Endometrial microvascular endothelial cells (primary cell): ENCODE data around the gene PDLIM7. TPM values are rescaled to one million over a fixed set of nuclear protein-coding genes. Genes with fewer than 3 reads are reported as not detected.

Experiments used
- in situ Hi-C: cut with HindIII; loops from 2 replicates; pipeline ENCODE4 v1.10.0; 2017; ENCODE audit warnings: low sequenced_read_pairs, low pct_unique_long_range_greater_than_20kb; ENCODE audit errors: inconsistent ontology term
- total RNA-seq: library from RNA; depleted of rRNA; stranded (reverse); fragments of >200 nt; gene quantifications from one replicate; pipeline ENCODE4 v1.2.3, GENCODE V29; 2015; ENCODE audit errors: inconsistent ontology term

PDLIM7 gene
- total RNA-seq, 1 donor from 2014 or later: 224 TPM

DNA sequence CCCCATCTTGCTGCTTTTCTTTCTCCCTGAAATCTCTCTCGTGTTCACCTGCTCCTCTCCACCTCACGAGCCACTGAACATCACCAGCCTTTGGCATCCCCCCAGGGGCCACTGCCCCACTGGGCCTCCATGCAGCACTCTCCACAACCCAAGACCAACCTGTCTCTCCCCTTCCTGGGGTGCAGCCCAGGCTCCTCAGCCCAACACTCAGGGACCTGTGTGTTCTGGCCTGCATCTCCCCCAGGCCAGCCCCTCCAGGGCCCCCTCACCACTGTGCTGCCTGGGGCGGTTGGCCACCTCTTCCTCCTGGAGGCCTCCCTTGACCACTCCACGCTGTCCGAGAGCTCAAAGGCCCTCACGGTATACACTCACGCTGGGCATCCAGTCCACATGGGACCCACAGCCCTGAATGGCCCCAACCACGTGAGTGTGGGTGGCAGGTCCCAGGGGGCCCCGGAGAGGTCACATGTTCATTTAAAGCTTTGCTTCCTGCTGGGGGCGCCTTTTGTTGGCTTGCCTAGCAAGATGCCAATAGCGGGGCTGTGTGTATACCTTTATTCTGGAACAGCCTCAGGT is 12.7 kb upstream of the PDLIM7 start:
- in situ Hi-C loops: no loop called here

DNA sequence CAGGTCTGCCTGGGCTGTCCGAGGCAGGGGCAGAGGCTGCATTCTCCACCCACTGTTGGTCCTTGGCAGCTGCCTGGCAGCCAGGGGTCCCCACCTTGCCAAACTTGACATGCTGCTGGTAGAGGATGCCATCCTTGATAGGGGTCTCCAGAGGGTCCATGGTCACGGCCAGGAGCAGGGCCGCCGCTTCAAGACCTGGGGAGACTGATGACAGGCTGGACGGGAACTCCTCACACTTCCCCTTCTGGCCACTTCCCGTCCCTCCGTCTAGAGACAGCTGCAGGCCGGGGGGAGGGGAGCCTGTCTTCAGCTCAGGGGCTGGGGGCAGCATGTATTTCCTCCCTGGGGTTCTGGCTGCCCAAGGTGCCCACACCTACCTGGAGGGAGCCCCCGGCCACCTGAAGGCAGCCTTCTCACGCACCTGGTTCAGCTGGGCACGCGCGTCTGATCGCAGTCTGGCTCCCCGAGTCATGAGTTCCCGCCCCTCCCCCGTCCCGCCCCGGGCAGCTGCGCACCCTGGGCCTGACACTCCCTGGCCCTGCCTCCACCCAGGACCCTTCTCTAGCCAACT is 12.1 kb upstream of the PDLIM7 start, which contains the start of gene DOK3:
Gene DOK3 (minus strand): TSS at position 446 of the 571 bp plus-strand sequence. CDS start 286 bp downstream, at position 160.
- in situ Hi-C loops: no loop called here

DNA sequence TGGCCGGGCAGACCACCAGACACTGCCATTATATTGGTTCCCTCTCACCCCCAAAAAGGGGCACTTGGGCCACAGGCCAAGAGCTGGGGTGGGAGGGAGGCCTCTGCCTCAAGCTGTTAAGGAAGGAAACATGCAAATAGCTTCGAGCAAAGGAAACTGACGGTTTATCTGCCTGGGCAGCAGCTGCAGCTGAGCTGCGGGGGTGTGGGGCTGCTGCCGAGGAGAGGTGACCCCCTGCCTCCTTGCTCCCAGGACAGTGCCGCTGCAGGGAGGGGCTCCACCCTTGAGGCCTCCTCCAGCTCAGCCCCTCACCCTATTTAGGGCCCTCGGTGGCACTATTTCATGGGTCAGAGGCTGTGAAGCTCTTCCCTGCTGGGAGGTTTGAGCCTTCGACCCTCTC is 11.4 kb upstream of the PDLIM7 start:
- in situ Hi-C loops: no loop called here

DNA sequence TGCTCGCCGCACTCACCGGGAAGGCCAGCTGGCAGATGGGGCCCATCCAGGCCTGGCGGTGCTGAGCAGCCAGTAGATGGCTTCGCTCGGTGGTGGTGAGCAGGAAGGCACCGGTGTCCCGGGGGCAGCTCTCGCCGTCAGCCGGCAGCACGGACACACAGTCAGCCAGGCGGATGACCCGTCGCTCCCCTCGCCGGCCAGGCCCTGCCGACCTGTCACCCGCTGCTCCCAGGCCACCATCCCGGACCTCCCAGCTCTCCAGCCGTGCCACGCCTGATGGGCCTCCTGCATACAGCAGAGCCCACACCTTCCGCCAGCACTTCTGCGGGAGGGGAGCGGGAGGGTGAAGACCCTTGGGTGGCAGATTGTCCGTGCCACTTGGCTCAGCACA is 10.8 kb upstream of the PDLIM7 start:
- in situ Hi-C loops: no loop called here

DNA sequence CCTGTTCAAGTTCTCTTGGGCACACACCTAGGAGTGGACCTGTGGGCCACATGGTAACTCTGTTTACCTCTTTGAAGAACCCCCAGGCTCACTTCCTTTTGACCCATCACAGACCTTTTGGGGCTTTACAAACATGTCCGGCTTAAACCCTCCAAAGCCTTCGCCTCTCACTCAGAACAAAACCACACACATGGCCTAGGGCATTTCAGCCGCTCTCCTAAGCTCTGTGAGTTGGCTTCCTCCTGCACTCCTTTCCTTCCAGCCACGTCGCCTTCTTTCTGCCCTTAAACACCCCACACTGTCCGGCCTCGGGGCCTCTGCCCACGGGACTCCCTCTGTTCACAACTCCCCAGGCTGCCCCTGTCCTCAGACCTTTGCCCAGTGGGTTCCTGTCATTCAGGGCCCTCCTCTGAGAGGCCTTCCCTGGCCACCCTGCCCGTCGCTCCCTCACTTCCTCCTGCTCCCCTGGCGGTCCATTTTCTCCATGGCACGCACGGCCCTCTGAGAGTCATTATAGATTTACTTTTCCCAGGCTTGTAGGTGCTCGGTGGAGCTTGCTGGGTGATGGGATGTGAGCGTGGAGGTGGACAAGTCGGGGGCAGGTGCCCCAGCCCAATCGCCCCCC is 10.3 kb upstream of the PDLIM7 start:
- in situ Hi-C loops: no loop called here

DNA sequence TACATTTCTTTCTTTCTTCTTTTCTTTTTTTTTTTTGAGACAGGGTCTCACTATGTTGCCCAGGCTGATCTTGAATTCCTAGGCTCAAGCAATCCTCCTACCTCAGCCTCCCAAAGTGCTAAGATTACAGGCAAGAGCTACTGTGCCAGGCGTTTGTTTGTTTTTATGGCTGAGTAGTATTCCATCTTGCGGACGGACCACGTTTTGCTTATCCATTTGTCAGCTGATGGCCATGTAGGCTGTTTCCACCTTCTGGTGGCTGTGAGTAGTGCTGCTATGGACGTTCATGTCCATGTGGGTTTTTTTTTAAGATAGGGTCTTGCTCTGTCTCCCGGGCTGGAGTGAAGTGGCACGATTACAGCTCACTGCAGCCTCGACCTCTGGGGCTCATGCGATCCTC is 9.8 kb upstream of the PDLIM7 start:
- in situ Hi-C loops: no loop called here

DNA sequence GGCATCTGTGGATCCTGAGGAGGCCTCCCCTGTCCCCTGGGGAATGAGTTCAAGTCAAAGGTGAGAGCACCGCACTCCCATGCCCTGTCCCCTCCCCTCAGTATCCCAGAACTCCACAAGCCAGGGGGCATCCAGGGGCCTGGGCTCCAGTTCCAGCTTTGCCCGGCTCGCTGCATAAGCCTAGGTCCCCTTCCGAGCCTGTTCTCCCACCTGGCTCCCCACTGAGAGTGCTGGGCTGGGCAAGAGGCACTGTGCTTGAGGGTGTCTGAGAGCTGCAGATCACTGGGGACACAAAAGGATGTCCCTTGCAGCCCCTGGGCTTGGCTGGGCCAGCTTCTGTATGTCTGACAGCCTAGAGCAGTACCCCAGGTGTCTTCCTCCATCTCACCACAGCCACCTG is 7.7 kb upstream of the PDLIM7 start:
- in situ Hi-C loops: no loop called here

DNA sequence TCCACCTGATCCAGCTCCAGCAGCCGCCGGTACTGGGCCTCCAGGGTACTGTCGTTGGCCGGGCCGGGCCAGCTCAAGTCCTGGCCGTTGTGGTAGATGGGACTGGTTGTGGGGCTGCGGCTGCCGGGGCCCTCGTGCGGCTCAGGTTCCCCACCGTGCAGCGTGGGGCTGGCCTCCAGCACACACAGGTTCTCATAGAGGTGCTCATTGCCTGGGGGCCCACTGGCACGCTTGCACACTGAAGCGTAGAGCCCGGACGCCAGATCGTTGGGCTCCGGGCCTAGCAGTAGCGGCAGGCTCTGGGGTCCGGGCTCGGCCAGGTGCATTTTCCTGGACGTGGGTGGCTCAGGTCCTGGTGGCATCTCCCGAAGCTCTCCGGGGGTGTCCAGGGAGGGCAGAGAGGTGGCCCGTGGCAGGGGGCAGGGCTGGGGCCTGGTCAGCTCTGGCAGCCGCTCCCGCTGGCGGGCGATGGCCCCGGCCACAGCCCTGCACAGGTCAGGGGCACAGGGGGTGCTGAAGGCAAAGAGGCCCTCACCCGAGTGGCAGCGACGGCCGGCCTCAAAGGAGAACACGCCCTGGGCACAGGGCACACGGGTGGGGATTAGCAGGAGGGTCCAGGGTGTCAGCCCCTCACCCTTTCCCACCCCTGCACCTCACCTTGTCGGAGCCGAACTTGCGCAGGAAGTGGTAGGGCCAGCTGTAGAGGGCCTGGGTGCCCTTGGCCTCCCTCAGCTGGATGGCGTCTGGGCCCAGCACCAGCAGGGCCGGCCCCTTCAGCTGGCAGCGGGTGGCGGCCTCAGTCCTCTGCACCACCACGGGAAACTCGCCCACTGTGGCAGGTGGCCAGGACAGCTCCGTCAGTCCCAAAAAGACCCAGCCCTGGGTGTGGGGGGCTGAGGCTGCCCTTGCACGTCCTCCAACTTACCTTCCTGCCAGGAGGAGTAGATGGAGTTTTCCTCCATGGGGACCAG is 7.0 kb upstream of the PDLIM7 start:
- in situ Hi-C loops: no loop called here

DNA sequence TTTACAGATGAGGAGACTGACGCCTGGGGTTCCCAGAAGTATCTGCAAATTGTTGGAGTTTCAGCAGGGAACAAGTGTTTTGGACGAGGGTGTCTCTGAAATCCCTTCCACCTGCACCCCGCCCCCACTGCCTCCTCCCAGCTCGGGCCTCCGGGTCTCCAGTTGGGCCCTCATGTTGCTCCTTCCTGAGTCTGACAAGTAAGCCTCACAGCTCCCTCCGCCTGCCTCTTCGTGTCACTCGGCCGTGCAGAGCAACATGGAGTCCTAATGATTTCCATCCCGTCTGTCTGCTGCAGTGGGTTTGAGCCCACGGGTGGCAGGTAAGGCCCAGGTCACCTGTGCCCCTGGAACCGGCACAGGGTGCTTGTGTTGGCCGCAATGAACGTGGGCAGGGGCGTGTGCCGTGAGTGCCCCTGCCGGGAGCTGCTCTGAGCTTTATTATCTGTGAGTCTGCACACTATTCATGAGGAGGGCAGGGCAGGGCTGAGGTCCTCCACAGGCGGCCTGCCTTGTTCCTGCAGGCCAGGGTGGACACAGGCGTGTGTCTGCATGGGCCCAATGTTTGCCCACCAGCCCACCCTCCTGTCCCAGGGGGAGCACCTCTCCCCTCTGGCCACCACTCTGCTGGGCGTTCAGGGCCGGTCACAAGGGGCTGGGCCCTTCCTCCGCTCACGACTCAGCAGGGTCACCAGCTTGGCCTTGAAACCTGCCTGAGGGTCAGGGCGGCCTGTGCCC is 6.1 kb upstream of the PDLIM7 start:
- in situ Hi-C loops: no loop called here

DNA sequence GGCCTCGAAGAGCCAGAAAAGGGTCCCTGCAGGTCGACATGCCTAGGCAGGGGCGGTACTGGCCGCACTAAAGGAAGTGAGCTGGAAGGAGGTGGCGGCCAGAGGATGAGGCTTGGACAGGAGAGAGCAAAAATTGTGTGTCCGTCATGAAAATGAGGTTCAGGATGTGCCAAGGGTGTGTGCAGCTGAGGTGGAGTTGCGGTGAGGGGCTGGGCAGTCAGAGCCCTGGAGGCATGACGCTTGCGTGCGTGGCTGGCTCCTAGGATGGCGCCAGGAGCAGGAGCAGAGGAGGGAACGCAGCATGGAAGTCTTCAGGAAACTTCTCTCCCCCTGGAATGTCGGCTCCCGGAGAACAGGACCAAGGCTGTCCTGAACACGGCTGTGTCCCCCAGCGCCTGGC is 5.5 kb upstream of the PDLIM7 start:
- in situ Hi-C loops: no loop called here

DNA sequence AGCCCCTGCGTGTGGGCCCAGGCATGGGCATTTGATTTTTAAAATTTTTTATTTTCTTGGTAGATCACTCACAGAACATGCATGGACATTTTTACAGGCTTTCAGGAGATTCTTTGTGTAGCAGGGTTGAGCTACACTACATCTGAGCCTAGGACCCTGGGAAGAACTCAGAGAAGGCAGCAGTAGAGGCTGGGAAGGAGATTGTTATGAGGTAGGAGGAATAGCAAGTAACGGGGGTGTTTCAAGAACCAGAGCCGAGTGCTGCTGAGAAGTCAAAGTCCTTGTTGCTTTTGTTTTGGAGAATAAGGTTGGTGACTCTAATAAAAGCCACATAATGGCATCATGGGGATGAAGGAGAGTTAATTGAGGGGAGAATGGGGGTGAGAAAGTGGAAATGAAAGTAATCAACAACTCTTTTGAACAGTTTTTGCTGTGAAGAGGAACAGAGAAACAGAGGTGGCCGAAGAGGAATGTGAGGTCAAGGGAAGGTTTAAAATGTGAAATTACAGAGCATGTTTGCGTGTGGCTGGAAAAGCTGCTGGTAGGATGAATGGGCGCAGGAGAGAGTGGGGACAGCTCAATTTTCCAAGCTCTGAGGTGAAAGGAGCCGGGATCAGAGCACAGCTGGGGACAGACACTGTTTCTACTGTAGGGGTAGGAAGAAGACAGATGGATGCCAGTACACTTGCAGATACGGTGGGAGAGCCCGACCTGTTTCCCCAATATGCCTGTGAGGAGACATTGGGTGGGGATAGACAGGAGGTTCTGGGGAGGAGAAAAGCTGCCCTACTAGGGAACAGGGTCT is 4.7 kb upstream of the PDLIM7 start:
- in situ Hi-C loops: no loop called here

DNA sequence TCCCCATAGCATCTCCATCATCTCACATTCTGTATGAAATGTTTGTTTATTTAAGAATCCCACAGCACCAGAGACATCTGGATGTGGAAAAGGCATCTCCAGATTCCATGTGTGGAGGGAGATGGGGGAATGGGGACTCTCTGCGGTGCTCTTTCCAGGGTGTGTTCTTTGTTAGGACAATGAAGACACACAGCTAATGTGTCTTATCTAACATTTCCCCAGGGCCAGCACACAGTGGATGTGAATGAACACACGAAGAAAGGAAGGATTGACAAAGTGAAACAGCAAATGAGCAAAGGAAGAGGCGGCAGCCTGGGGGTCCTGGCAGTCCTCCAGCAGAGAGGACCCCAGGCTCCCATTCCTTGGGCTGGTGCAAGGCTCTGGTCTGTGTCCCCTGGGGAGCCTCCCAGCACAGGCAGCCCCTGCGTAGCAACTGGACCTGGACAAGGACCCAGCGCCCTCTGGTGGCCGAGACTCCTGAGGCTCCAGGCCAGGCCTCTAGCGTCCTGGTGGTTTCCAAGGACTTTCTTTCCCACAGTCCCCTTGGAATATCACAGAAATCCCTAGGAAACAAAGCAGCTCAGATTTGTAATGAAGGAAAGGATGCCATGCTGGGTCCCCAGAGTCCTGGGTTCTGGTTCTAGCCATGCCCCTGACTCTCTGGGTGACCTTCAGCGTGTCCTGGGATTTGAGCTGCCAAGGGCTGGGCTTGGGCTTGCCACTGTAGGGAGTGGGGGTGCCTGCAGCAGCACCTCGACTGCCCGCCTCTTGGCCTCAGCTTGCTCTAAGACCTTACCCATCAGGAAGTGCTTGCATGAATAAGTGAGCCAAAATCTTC is 3.5 kb upstream of the PDLIM7 start:
- in situ Hi-C loops: no loop called here

DNA sequence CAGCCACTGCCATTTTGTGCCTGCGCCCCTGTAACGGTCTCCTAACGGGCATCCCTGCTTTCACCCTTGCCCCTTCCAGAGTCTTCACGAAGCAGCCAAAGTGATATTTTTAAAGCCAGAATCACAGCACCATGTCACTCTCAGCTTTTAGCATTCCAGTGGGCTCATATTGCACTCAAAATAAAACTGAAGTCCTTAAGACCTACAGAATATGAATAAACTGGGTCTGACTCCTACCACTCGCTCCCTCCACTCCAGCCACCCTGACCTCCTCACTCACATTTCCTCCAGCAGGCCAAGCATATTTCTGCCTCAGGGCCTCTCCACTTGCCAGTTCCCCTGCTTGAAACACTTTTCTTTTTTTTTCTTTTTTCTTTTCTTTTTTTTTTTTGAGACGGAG is 2.4 kb upstream of the PDLIM7 start:
- in situ Hi-C loops: no loop called here

DNA sequence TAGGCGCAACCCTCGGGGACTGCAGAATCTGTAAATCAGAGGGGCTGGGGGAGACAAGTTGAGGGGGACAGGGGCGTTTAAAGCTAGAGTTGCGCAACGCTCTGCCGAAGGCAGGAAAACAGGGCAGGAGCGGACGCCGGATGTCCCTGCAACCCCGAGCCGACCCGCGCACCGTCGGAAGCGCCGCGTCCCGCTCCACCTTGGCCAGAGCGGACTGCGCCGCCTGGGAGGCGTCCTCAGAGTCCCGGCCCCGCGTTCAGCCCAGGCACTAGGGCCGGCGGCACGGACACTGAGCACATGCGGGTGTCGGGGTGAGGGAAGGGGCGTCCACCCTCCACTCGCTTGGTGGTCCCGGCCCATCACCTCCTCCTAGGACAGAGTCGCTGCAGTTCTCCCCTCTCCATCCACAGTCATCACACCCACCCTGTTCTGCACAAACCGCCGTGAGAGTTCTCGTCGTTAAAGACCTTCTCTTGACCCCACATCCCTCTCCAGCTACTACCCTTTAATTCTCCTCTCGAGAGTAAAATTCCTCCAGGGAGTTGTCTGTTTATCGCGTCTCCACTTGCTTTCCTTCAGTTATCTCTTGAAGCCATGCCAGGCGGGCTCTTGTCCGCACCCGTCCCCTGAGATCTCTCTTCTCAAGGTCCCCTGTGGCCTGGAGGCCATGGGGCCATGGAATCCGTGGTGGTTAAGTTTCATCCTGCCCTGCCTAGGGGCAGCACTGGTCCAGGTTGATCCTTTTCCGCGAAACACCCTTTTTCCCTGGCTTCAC is 796 bp upstream of the PDLIM7 start:
- in situ Hi-C loops: no loop called here

DNA sequence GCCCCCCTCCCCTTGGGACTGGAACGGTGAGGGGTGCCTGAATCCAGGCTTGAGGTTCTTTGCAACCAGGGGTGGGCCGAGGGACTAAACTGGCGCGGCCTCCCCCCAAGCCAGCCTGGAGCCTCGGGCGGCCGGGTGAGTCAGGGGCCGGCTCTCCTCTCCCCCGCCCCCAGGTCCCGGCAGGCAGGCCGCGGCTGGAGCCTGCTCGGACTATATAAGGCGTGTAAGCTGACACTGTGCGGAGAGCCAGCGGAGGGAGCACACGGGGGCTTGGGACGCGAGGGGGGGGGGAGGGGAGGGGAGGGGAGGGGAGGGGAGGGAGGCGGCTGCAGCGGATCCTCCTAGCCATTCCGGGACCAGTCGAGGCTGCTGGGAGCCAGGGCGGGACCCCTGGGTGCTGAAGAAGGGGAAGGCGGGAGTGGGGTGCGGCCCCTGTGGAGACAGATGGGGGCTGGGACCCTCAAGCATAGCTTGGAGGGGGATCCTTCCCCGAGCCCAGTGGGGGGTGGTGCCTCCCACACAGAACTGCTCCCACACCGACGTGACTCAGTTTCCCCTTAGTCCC is 595 bp downstream of the PDLIM7 start:
- in situ Hi-C loops: no loop called here

DNA sequence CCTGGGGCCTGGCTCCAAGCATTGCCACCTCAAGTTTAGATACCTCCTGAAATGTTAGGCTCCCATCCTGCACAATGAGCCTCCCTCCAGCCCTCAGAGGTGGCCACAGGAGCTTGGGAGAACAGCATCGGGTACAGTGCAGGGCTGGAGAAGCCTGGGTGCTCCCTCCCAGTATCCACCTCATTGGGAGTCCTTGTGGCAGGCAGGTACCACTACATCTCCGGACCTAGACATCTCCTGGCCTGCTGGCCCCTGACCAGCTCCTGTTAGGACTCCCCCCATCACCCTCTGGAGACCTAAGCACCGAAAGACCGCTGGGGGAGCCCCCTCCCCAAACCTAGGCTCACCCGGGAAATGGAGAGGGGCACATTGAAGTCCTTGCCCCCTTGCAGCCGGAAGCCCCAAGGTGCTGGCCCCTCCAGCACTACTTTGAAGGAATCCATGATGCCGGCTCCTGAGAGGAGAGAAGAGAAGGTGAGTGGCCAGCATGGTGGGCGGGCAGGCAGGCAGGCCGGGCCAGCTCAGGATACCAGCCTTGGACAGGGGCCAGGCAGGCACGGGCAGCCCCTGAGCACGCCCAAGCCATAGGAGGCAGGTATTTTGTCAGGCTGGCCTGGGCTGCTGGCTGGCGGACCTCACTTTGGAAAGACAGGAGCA is 1.2 kb downstream of the PDLIM7 start:
- in situ Hi-C loops: no loop called here
